ENCODE results near the gene FSCN2.

Gene FSCN2

GRCh38 chr17:81535007-81535328, 6.8 kb downstream of the FSCN2 start:
- H3K9me3 ChIP-seq (ENCODE audit: low read length), result no peaks in the 10 kb centered on the region
- TF ChIP-seq CTCF (IDR thresholded peaks at IDR 0.05; ENCODE audit: low read length) (no peak), EZH2 (IDR thresholded peaks at IDR 0.05; ENCODE audit: borderline replicate concordance, low read length) (no peak)
- peaks cover 4% of the 10 kb centered on the region for H3K4me1 ChIP-seq (ENCODE audit: insufficient read depth, low read length, severe bottlenecking)
- H3K27me3 ChIP-seq (ENCODE audit: insufficient read depth, low read length), result no peaks in the 10 kb centered on the region
- H4K20me1 ChIP-seq (ENCODE audit: insufficient read depth, low read length), result no peaks in the 10 kb centered on the region
- no peaks in the 10 kb centered on the region for H3F3A ChIP-seq (ENCODE audit: insufficient read depth, low read length)
- no peak overlapping the region for H3K27ac ChIP-seq (ENCODE audit: low read depth, low read length, poor library complexity, severe bottlenecking)
- peaks cover 12% of the 10 kb centered on the region; the same call in 1 of the 2 replicates for H3K36me3 ChIP-seq (ENCODE audit: insufficient read depth, low read length)
- no peak overlapping the region for H2AFZ ChIP-seq (ENCODE audit: low read length)
- no peak overlapping the region for H3K9ac ChIP-seq (ENCODE audit: low read length)
- H3K9me2 ChIP-seq (ENCODE audit: low read depth, low read length), result no peaks in the 10 kb centered on the region
- no peak overlapping the region for H3K4me2 ChIP-seq (ENCODE audit: low read length)
- no peaks in the 10 kb centered on the region for H3K79me2 ChIP-seq (ENCODE audit: insufficient read depth, low read length)
- H3K4me3 ChIP-seq (ENCODE audit: low read depth, low read length, poor library complexity, severe bottlenecking), result no peak overlapping the region

- H2AFZ ChIP-seq (ENCODE audit: low read length), result no peak overlapping the region
- H3K27ac ChIP-seq (ENCODE audit: low read depth, low read length, poor library complexity, severe bottlenecking), result no peak overlapping the region
- H4K20me1 ChIP-seq (ENCODE audit: insufficient read depth, low read length), result no peaks in the 10 kb centered on the region
Observed at GRCh38 chr17:81535480-81536298, 7.5 kb downstream of the FSCN2 start.

More at GRCh38 chr17:81535480-81536298, 7.5 kb downstream of the FSCN2 start:
- no peak overlapping the region for H3K9ac ChIP-seq (ENCODE audit: low read length)
- no peak overlapping the region for H3K4me3 ChIP-seq (ENCODE audit: low read depth, low read length, poor library complexity, severe bottlenecking)
- H3K9me2 ChIP-seq (ENCODE audit: low read depth, low read length), result no peaks in the 10 kb centered on the region
- no peak overlapping the region for H3K4me2 ChIP-seq (ENCODE audit: low read length)
- no peaks in the 10 kb centered on the region for H3K9me3 ChIP-seq (ENCODE audit: low read length)
- no peaks in the 10 kb centered on the region for H3K27me3 ChIP-seq (ENCODE audit: insufficient read depth, low read length)
- peaks cover 4% of the 10 kb centered on the region for H3K4me1 ChIP-seq (ENCODE audit: insufficient read depth, low read length, severe bottlenecking)
- TF ChIP-seq CTCF (IDR thresholded peaks at IDR 0.05; ENCODE audit: low read length) (no peak), EZH2 (IDR thresholded peaks at IDR 0.05; ENCODE audit: borderline replicate concordance, low read length) (no peak)
- H3F3A ChIP-seq (ENCODE audit: insufficient read depth, low read length), result no peaks in the 10 kb centered on the region
- H3K79me2 ChIP-seq (ENCODE audit: insufficient read depth, low read length), result no peaks in the 10 kb centered on the region
- H3K36me3 ChIP-seq (ENCODE audit: insufficient read depth, low read length), result peaks cover 14% of the 10 kb centered on the region; the same call in 1 of the 2 replicates
